Osteocyte (in vitro differentiated cells): ENCODE data around the gene POC1A. TPM values are rescaled to one million over a fixed set of nuclear protein-coding genes. Genes with fewer than 3 reads are reported as not detected.

ENCODE experiments used
- DNase-seq: peaks from one replicate; pipeline ENCODE4 v3.0.0; 2021; ENCODE audit warnings: mixed read lengths; ENCODE audit not compliant: unreplicated experiment; ENCODE audit errors: extremely low spot score
- H3K27ac Mint-ChIP-seq: one replicate; pipeline ENCODE4 v1.8.0; 2021; ENCODE audit warnings: mild to moderate bottlenecking, mixed read lengths; ENCODE audit not compliant: unreplicated experiment
- H3K27me3 Mint-ChIP-seq: one replicate; pipeline ENCODE4 v1.8.0; 2021; ENCODE audit warnings: mixed read lengths; ENCODE audit not compliant: unreplicated experiment
- H3K36me3 Mint-ChIP-seq: one replicate; pipeline ENCODE4 v1.8.0; 2021; ENCODE audit warnings: mixed read lengths; ENCODE audit not compliant: unreplicated experiment
- H3K4me1 Mint-ChIP-seq: one replicate; pipeline ENCODE4 v1.8.0; 2021; ENCODE audit warnings: mixed read lengths; ENCODE audit not compliant: unreplicated experiment
- H3K4me3 Mint-ChIP-seq: one replicate; pipeline ENCODE4 v1.8.0; 2021; ENCODE audit warnings: mild to moderate bottlenecking, moderate library complexity, mixed read lengths; ENCODE audit not compliant: unreplicated experiment
- H3K9me3 Mint-ChIP-seq: one replicate; pipeline ENCODE4 v1.8.0; 2021; ENCODE audit warnings: mixed read lengths; ENCODE audit not compliant: unreplicated experiment
- CTCF ChIP-seq: fragments of 200-600 bp; sonication (generic); IDR thresholded peaks from 2 replicates; pipeline ENCODE4 v1.5.0; 2021; ENCODE audit warnings: antibody characterized with exemption, mild to moderate bottlenecking, moderate library complexity
- total RNA-seq: library from RNA; stranded (reverse); gene quantifications from 2 replicates; pipeline ENCODE4 v1.2.1, GENCODE V29; 2021

The POC1A gene
- total RNA-seq, 1 donor from 2014 or later = 5.1 TPM

GRCh38 chr3:52076896-52077780, 77.1 kb downstream of the POC1A start:
- peaks cover 4% of the 10 kb centered on the region for H3K4me1 Mint-ChIP-seq
- H3K27me3 Mint-ChIP-seq = no peaks in the 10 kb centered on the region
- no peaks in the 10 kb centered on the region for H3K9me3 Mint-ChIP-seq
- no peak for TF ChIP-seq CTCF
- DNase-seq = no peak
- H3K36me3 Mint-ChIP-seq = no peaks in the 10 kb centered on the region
- H3K4me3 Mint-ChIP-seq = no peak overlapping the region
- H3K27ac Mint-ChIP-seq = no peak overlapping the region

GRCh38 chr3:52073490-52073889, 80.7 kb downstream of the POC1A start:
- Mint-ChIP-seq H3K9me3 (no peaks in the 10 kb centered on the region), H3K4me1 (peaks cover 33% of the 10 kb centered on the region), H3K27ac (no peak overlapping the region), H3K4me3 (no peak overlapping the region), H3K36me3 (no peaks in the 10 kb centered on the region), H3K27me3 (no peaks in the 10 kb centered on the region)
- DNase-seq = no peak
- TF ChIP-seq CTCF = no peak

DNA sequence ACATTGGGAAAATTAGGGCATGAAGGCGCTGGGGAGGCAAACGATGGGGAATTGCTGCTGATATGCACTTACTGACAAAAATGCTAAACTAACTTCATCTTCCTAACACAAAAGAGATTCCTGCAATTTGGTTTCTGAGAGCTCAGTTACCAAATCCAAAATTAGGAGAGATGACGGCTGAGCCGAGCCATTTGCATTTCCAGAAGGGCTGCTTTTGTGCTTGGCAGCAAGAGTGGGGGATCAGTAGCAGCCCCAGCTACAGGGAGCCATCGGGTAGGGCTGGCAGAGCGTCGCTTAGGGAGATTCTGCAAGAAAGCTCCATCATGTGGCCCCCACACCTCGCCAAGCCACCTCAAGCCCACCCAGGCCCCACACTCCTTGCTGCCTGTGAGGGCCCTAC, 81.8 kb downstream of the POC1A start:
- DNase-seq = no peak
- Mint-ChIP-seq H3K27me3 (no peaks in the 10 kb centered on the region), H3K4me1 (peaks cover 39% of the 10 kb centered on the region), H3K36me3 (no peaks in the 10 kb centered on the region), H3K27ac (no peak overlapping the region), H3K4me3 (no peak overlapping the region), H3K9me3 (no peaks in the 10 kb centered on the region)
- TF ChIP-seq CTCF = no peak

DNA sequence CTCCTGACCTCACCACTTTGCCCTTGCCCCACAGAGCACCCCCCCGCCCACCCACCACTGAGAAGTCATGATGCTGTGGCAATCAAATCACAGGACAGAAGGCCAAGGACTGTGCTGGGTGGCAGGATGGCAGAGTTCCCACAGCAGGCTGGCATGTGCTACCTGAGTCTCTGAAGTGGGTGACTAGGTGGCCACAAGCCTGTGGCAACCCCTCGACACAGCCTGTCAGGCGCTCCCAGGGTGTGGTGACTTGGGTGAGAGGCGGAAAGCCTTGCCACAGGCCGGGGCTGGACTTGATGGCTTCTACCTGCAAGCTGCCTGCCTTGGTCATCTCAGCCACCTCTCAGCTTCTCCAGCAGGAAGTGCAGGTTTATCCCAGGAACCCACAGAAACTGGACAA, 82.2 kb downstream of the POC1A start:
- H3K4me1 Mint-ChIP-seq = peaks cover 44% of the 10 kb centered on the region
- H3K4me3 Mint-ChIP-seq = no peak overlapping the region
- no peak for TF ChIP-seq CTCF
- no peaks in the 10 kb centered on the region for H3K9me3 Mint-ChIP-seq
- H3K27ac Mint-ChIP-seq = no peak overlapping the region
- no peaks in the 10 kb centered on the region for H3K27me3 Mint-ChIP-seq
- no peak for DNase-seq
- H3K36me3 Mint-ChIP-seq = no peaks in the 10 kb centered on the region

DNA sequence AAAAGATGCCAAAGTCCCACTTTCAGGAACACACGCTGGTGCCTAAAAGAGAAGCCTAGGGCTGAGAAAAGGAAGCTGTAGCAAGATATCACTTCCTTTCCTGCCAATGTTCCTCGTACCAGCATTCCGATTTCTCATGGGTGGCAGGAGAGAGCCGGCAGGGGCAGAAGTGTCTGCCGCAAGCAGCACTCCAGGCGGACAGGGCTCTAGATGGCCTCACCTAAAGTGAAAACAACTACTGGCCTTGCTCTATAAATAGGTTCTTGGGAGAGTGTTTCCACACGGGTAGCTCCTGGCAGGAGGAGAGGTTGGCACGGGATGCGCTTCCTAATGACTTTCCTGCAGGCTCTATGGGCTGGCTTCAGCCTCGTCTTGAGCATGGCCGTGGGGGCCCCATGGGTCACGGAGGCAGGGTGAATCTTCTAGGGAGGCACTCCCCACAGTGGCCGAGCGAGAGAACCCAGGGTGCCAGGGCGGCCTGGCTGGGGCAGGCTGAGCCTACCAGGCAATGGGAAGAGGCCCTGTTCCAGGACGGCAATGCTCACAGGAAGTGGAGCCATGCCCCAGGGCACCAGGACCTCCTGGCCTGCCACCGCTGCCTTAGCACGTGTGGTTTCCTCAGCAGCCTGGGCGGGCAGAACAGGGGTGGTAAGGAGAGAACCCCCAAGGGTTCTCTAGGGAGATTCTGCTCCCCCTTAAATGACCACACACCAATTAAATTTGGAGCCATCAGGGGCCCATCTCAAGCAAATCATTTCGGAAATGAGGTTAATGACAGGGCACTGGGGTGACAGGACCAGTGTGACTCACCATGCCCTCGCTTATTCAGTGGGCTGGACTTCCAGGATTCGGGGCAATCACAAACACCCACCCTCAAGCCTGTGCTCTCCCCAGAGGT, 83.2 kb downstream of the POC1A start:
- no peaks in the 10 kb centered on the region for H3K27me3 Mint-ChIP-seq
- no peaks in the 10 kb centered on the region for H3K9me3 Mint-ChIP-seq
- no peak for DNase-seq
- peak overlapping the region; percentile 47 for H3K27ac Mint-ChIP-seq
- no peak overlapping the region for H3K4me3 Mint-ChIP-seq
- no peaks in the 10 kb centered on the region for H3K36me3 Mint-ChIP-seq
- H3K4me1 Mint-ChIP-seq = peaks cover 50% of the 10 kb centered on the region
- no peak for TF ChIP-seq CTCF
